Endothelial cell of umbilical vein (primary cell): ENCODE data around the gene KIFC3. TPM values are rescaled to one million over a fixed set of nuclear protein-coding genes. Genes with fewer than 3 reads are reported as not detected.

Experiments used
- BruUV-seq: library from RNA; stranded (reverse); fragments of 400-500 nt; replicated peaks from 2 replicates; lab custom pipeline; 2021; lab: Mats Ljungman, UMichigan
- CTCF ChIA-PET: fragments of 300-600, 350-600 bp; sonication (Branson Sonifier 250); formaldehyde crosslinking; loops from one replicate; lab custom pipeline; 2021; ENCODE audit warnings: antibody characterized with exemption, inconsistent platforms; lab: Charles Lee
- POLR2A ChIA-PET: fragments of 300-600, 350-600 bp; sonication (Branson Sonifier 250); formaldehyde crosslinking; loops from one replicate; lab custom pipeline; 2021; ENCODE audit warnings: antibody characterized with exemption, inconsistent platforms; lab: Charles Lee
- DNase-seq: peaks from one replicate; pipeline ENCODE4 v3.0.0-alpha.2; 2011; ENCODE audit warnings: low read depth, low spot score
- FAIRE-seq: peaks from 2 replicates; lab custom pipeline; 2011; peaks lifted over from hg19 to GRCh38; lab: Jason Lieb, UNC
- H2AFZ ChIP-seq: 2 replicates; pipeline ENCODE4 v1.6.0; 2012; ENCODE audit warnings: low read depth, low read length, control low read depth, inconsistent platforms
- H3K27ac ChIP-seq: 2 replicates; pipeline ENCODE4 v1.5.1; 2011; ENCODE audit warnings: low read depth, mild to moderate bottlenecking, control low read depth, low read length, moderate library complexity; ENCODE audit not compliant: insufficient read depth
- H3K27me3 ChIP-seq, 2 experiments: 2 replicates each; pipeline versions ENCODE4 v1.6.0 to v1.6.1; 2011; ENCODE audit warnings: low read length in 2 of 2, mixed read lengths in 1 of 2; ENCODE audit not compliant: control insufficient read depth in 2 of 2, insufficient read depth in 2 of 2
- H3K36me3 ChIP-seq, 2 experiments: 2 replicates in 1 of 2; 3 replicates in 1 of 2; pipeline ENCODE4 v1.5.1; 2011; ENCODE audit warnings: low read length in 2 of 2, mild to moderate bottlenecking in 1 of 2, moderate library complexity in 1 of 2; ENCODE audit not compliant: control insufficient read depth in 2 of 2, insufficient read depth in 2 of 2; ENCODE audit errors: extremely low read depth in 1 of 2
- H3K4me1 ChIP-seq: 3 replicates; pipeline ENCODE4 v1.5.1; 2011; ENCODE audit warnings: mild to moderate bottlenecking, low read length; ENCODE audit not compliant: control insufficient read depth, insufficient read depth; ENCODE audit errors: extremely low read depth
- H3K4me2 ChIP-seq: 2 replicates; pipeline ENCODE4 v1.6.1; 2011; ENCODE audit warnings: low read length, control low read depth, mixed read lengths; ENCODE audit not compliant: insufficient read depth
- H3K4me3 ChIP-seq, 3 experiments: fragments of 200-600 bp in 1 of 3; sonication (generic), shearing (Covaris generic) in 1 of 3; replicated peaks in 1 of 3; 2 replicates each; pipeline ENCODE4 v1.5.1; 2011 to 2016; ENCODE audit warnings: control low read depth in 3 of 3, low read length in 3 of 3, mild to moderate bottlenecking in 2 of 3, inconsistent platforms in 1 of 3, low read depth in 1 of 3, moderate library complexity in 1 of 3; ENCODE audit not compliant: insufficient read depth in 1 of 3
- H3K79me2 ChIP-seq: 2 replicates; pipeline ENCODE4 v1.6.0; 2012; ENCODE audit warnings: low read length, inconsistent platforms; ENCODE audit not compliant: control insufficient read depth, insufficient read depth
- H3K9ac ChIP-seq: replicated peaks from 2 replicates; pipeline ENCODE3; 2011; ENCODE audit warnings: low read length, control low read depth; ENCODE audit not compliant: insufficient read depth; ENCODE audit errors: extremely low read depth
- H3K9me1 ChIP-seq: replicated peaks from 3 replicates; pipeline ENCODE4 v1.6.0; 2011; ENCODE audit warnings: mild to moderate bottlenecking, low read length; ENCODE audit not compliant: control insufficient read depth, insufficient read depth; ENCODE audit errors: extremely low read depth
- H3K9me3 ChIP-seq: replicated peaks from 2 replicates; pipeline ENCODE4 v1.5.1; 2012; ENCODE audit warnings: low read length, inconsistent platforms; ENCODE audit not compliant: control insufficient read depth, insufficient read depth
- H4K20me1 ChIP-seq: replicated peaks from 2 replicates; pipeline ENCODE3; 2011; ENCODE audit warnings: mild to moderate bottlenecking, low read length; ENCODE audit not compliant: control insufficient read depth, insufficient read depth; ENCODE audit errors: extremely low read depth
- CTCF ChIP-seq, 2 donors: IDR thresholded peaks; 1 replicate in 1 of 2; 2 replicates in 1 of 2; pipeline ENCODE4 v1.5.1; 2011; ENCODE audit warnings: low read length in 2 of 2, mild to moderate bottlenecking in 2 of 2, moderate library complexity in 2 of 2, control low read depth in 1 of 2, inconsistent platforms in 1 of 2, low read depth in 1 of 2; ENCODE audit not compliant: insufficient read depth in 1 of 2; ENCODE audit errors: extremely low read depth in 1 of 2
- EZH2 ChIP-seq: IDR thresholded peaks from 2 replicates; pipeline ENCODE4 v1.6.1; 2012; ENCODE audit warnings: borderline replicate concordance, low read depth, mild to moderate bottlenecking, moderate library complexity, low read length, inconsistent platforms; ENCODE audit not compliant: severe bottlenecking
- FOS ChIP-seq: IDR thresholded peaks from 2 replicates; pipeline ENCODE4 v1.6.1; 2011; ENCODE audit warnings: mild to moderate bottlenecking, low read length, moderate library complexity, borderline replicate concordance; ENCODE audit not compliant: insufficient read depth
- GATA2 ChIP-seq: IDR thresholded peaks from 2 replicates; pipeline ENCODE4 v1.7.0; 2011; ENCODE audit warnings: low read depth, mild to moderate bottlenecking, moderate library complexity, mixed read lengths, low read length; ENCODE audit not compliant: insufficient read length, insufficient read depth
- JUN ChIP-seq: IDR thresholded peaks from 2 replicates; pipeline ENCODE4 v1.6.1; 2011; ENCODE audit warnings: borderline replicate concordance, low read depth; ENCODE audit not compliant: insufficient read length, insufficient read depth
- MYC ChIP-seq: IDR thresholded peaks from one replicate; pipeline ENCODE4 v1.6.1; 2011; ENCODE audit warnings: mild to moderate bottlenecking, low read depth, low read length
- POLR2A ChIP-seq: IDR thresholded peaks from 2 replicates; pipeline ENCODE4 v1.6.1; 2012; ENCODE audit warnings: low read depth, mild to moderate bottlenecking, control low read depth, low read length
- POLR2AphosphoS5 ChIP-seq: IDR thresholded peaks from 2 replicates; pipeline ENCODE4 v1.6.1; 2012; ENCODE audit warnings: low read depth, mild to moderate bottlenecking, control low read depth, low read length, moderate library complexity; ENCODE audit not compliant: insufficient read depth
- dilution Hi-C: fragments of 300-500 bp; cut with MboI; formaldehyde crosslinking; loops from one replicate; pipeline ENCODE4 v1.15.0; 2019; ENCODE audit warnings: low sequenced_read_pairs; ENCODE audit not compliant: extremely low pct_ligation_motif_present
- intact Hi-C: fragments of 100-400 bp; cut with micrococcal nuclease; formaldehyde crosslinking; loops from one replicate; pipeline ENCODE4 v1.10.0; 2022
- polyA plus RNA-seq, 4 experiments: library from polyadenylated mRNA; depleted of rRNA in 3 of 4; stranded (reverse) in 3 of 4; unstranded in 1 of 4; fragments of >200 nt; gene quantifications; 2 replicates each; pipeline versions ENCODE4 v1.2.1 to v1.2.3, GENCODE V29; 2011 to 2012; ENCODE audit warnings: missing spikeins in 1 of 4
- total RNA-seq: library from RNA; stranded (reverse); gene quantifications from 2 replicates; pipeline ENCODE4 v1.2.3, GENCODE V29; 2021
- TF ChIP-seq, protein P1 (sequence below): IDR thresholded peaks from 2 replicates; pipeline ENCODE4 v1.6.1; 2011; ENCODE audit not compliant: insufficient read depth, insufficient read length

Gene KIFC3
- total and polyA plus RNA-seq, 2 donors (not counting 3 experiments of a cell fraction or from before 2014, with no cell fraction given) = 36.3 to 62.2 TPM

DNA sequence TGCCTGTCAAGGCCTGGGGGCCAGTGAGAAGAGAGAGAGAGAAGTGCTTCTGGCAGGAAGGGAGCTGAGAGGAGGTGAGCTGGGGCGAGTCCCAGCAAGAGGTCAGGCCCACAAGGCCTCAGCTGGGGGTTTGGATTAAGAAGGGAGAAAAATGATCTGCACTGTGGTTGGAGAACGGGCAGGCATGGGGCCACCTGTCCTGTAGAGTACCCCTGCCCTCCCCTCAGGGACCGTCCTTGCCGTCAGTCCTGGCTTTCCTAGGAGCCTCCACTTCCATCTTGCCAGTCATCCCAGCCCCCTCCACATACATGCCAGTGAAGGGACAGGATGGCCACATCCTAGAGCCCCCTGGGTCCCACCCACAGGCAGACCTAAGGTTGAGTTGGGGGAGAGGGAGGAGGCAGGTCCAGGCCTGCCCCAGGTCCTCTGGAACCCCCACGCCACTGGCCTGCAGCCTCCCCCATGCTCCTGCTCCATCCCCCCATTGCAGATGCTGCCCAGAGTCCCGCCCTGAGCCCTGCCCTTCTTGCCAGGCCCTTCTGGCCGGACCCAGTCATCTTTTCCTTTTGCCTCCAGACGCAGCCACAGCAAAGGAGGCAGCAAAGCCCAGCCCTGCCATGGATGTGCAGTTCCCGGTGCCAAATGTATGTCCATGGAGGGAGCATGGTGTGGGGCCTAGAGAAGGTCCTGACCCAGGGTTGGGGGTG lies 47.8 kb downstream of the KIFC3 start:
- BruUV-seq = no TSS peak
- no peak for TF ChIP-seq EZH2
- TF ChIP-seq FOS = no peak
- no peak for TF ChIP-seq CTCF (IDR thresholded peaks at IDR 0.05; ENCODE audit: extremely low read depth in 1 of 2, insufficient read depth in 1 of 2, low read depth in 1 of 2, low read length in 2 of 2)
- TF ChIP-seq GATA2 = no peak
- TF ChIP-seq JUN = no peak
- TF ChIP-seq POLR2AphosphoS5 = no peak
- TF ChIP-seq POLR2A = no peak
- TF ChIP-seq, protein P1, sequence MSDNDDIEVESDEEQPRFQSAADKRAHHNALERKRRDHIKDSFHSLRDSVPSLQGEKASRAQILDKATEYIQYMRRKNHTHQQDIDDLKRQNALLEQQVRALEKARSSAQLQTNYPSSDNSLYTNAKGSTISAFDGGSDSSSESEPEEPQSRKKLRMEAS = no peak
- no peak for TF ChIP-seq MYC
- ChIA-PET POLR2A (no interaction called here), CTCF (interaction anchor here (0.8 to 2.8 kb wide), 3 partner anchors 12 to 178 kb away, joined by 3 to 10 read pairs (median 7); no protein-coding TSS in a partner anchor)
- H4K20me1 ChIP-seq = no peaks in the 10 kb centered on the region
- no peak overlapping the region for H3K9ac ChIP-seq
- no peaks in the 10 kb centered on the region for H3K9me3 ChIP-seq
- peaks cover 0 to 27% of the 10 kb centered on the region in 2 experiments for H3K36me3 ChIP-seq
- H3K4me1 ChIP-seq = no peaks in the 10 kb centered on the region
- dilution Hi-C loops (no loop called here), intact Hi-C loops (no loop called here)
- FAIRE-seq (no peak), DNase-seq (no peak)
- no peak overlapping the region for H3K4me2 ChIP-seq
- no peaks in the 10 kb centered on the region for H3K79me2 ChIP-seq
- no peaks in the 10 kb centered on the region for H3K27me3 ChIP-seq
- H2AFZ ChIP-seq = no peak overlapping the region
- H3K27ac ChIP-seq = no peak overlapping the region
- no peak overlapping the region for H3K4me3 ChIP-seq
- no peaks in the 10 kb centered on the region for H3K9me1 ChIP-seq
